GM21619 (cell line): Measurements from ENCODE around the gene PHETA1.
"Not testable (repeated sequence)": the region's sequence is repeated elsewhere in the genome, so short reads cannot be mapped to it uniquely, and the experiment has no call there.

ENCODE experiments used
- ATAC-seq: cut with Tn5 transposase; IDR thresholded peaks from one replicate; pipeline ENCODE4 v1.9.1; 2021; ENCODE audit not compliant: unreplicated experiment

Gene PHETA1

GRCh38 chr12:111373231-111373630 lies 4.3 kb upstream of the PHETA1 start:
- not testable (repeated sequence) for ATAC-seq

GRCh38 chr12:111369496-111370220 lies 763 bp upstream of the PHETA1 start:
- ATAC-seq, result no peak

GRCh38 chr12:111368291-111368787 lies 556 bp downstream of the PHETA1 start:
- ATAC-seq, result no peak

GRCh38 chr12:111367661-111368221 lies 1.2 kb downstream of the PHETA1 start:
- ATAC-seq, result no peak

- no peak for ATAC-seq
These were observed 2.3 kb downstream of the PHETA1 start for GRCh38 chr12:111366583-111366982.

GRCh38 chr12:111366075-111366474 lies 2.8 kb downstream of the PHETA1 start:
- ATAC-seq, result no peak

GRCh38 chr12:111363578-111363977 lies 5.3 kb downstream of the PHETA1 start:
- ATAC-seq, result no peak

GRCh38 chr12:111362687-111363475 lies 6.0 kb downstream of the PHETA1 start:
- no peak for ATAC-seq

GRCh38 chr12:111361717-111362576 lies 6.9 kb downstream of the PHETA1 start:
- no peak for ATAC-seq

GRCh38 chr12:111361073-111361716 lies 7.7 kb downstream of the PHETA1 start:
- no peak for ATAC-seq

- no peak for ATAC-seq
These were observed 8.5 kb downstream of the PHETA1 start for GRCh38 chr12:111360325-111360930.

- no peak for ATAC-seq
These were observed 9.0 kb downstream of the PHETA1 start for GRCh38 chr12:111359914-111360276.

GRCh38 chr12:111359231-111359913 lies 9.5 kb downstream of the PHETA1 start:
- ATAC-seq, result no peak

- no peak for ATAC-seq
These were observed 13.5 kb downstream of the PHETA1 start for GRCh38 chr12:111355201-111355925.

GRCh38 chr12:111354511-111354910 lies 14.4 kb downstream of the PHETA1 start:
- no peak for ATAC-seq

- no peak for ATAC-seq
These were observed 15.1 kb downstream of the PHETA1 start for GRCh38 chr12:111353603-111354295.

GRCh38 chr12:111353026-111353425 lies 15.9 kb downstream of the PHETA1 start:
- ATAC-seq, result no peak

- ATAC-seq, result no peak
These were observed 16.4 kb downstream of the PHETA1 start for GRCh38 chr12:111352296-111352993.
